BLaER1 treated with 17β-estradiol and CSF1 and Interleukin-3, amounts not matched to agents 10 nM and 100 nM (cell line): ENCODE results near the gene HSPA1A.

Experiments
- H3K27ac ChIP-seq, 11 experiments: shearing (Covaris generic); formaldehyde crosslinking; 2 replicates each; pipeline ENCODE4 v1.8.1; 2022
- H3K27me3 ChIP-seq, 11 experiments: shearing (Covaris generic); formaldehyde crosslinking; 2 replicates each; pipeline ENCODE4 v1.8.1; 2022
- H3K36me3 ChIP-seq, 11 experiments: shearing (Covaris generic); formaldehyde crosslinking; 2 replicates each; pipeline ENCODE4 v1.8.1; 2022
- H3K4me1 ChIP-seq, 10 experiments: shearing (Covaris generic); formaldehyde crosslinking; 2 replicates each; pipeline ENCODE4 v1.8.1; 2022
- H3K4me2 ChIP-seq, 11 experiments: shearing (Covaris generic); formaldehyde crosslinking; 2 replicates each; pipeline ENCODE4 v1.8.1; 2022
- H3K4me3 ChIP-seq, 10 experiments: shearing (Covaris generic); formaldehyde crosslinking; 2 replicates each; pipeline ENCODE4 v1.8.1; 2022
- H3K9ac ChIP-seq, 11 experiments: shearing (Covaris generic); formaldehyde crosslinking; 2 replicates each; pipeline ENCODE4 v1.8.1; 2022
- H3K9me3 ChIP-seq, 11 experiments: shearing (Covaris generic); formaldehyde crosslinking; replicated peaks in 1 of 11; 2 replicates each; pipeline ENCODE4 v1.8.1; 2022
- H4K20me1 ChIP-seq, 11 experiments: shearing (Covaris generic); formaldehyde crosslinking; 2 replicates each; pipeline ENCODE4 v1.8.1; 2022
- Cebpa-rat ChIP-seq, 11 experiments: shearing (Covaris generic); IDR thresholded peaks; 2 replicates each; pipeline ENCODE4 v1.8.1; 2022

Gene HSPA1A

GRCh38 chr6:31815025-31815838 lies at the start of gene HSPA1A, which contains the start of gene HSPA1L:
Gene HSPA1A (plus strand): TSS chr6:31815543. CDS start chr6:31815757, 214 bp downstream.
Gene HSPA1L (minus strand): TSS chr6:31815283. CDS start chr6:31811972, 3,311 bp downstream.
- peak within 1 kb of the TSS; percentile 50 to 67 (median 58) for H3K4me3 ChIP-seq
- peaks cover 0 to 7% (median 0%) of the 10 kb centered on the region in 11 experiments; a peak in 1 of 22 replicates for H4K20me1 ChIP-seq
- H3K27ac ChIP-seq: peak within 1 kb of the TSS; percentile 53 to 75 (median 71)
- peaks cover 36 to 59% (median 52%) of the 10 kb centered on the region in 10 experiments for H3K4me1 ChIP-seq
- H3K9ac ChIP-seq: peak within 1 kb of the TSS; percentile 54 to 78 (median 72)
- peak within 1 kb of the TSS; percentile 76 to 95 (median 89) for H3K4me2 ChIP-seq
- peaks cover 0 to 6% (median 0%) of the 10 kb centered on the region in 11 experiments; a peak in 2 of 22 replicates for H3K9me3 ChIP-seq
- H3K27me3 ChIP-seq: peaks cover 0 to 37% (median 30%) of the 10 kb centered on the region in 11 experiments; a peak in 19 of 22 replicates
- H3K36me3 ChIP-seq: peaks cover 0 to 6% (median 0%) of the 10 kb centered on the region in 11 experiments; a peak in 1 of 22 replicates
- no peak for TF ChIP-seq Cebpa-rat (IDR thresholded peaks at IDR 0.05)

- TF ChIP-seq Cebpa-rat (IDR thresholded peaks at IDR 0.05): no peak
- no peak overlapping the region for H3K9ac ChIP-seq
- no peak overlapping the region for H3K27ac ChIP-seq
- peaks cover 0 to 52% (median 36%) of the 10 kb centered on the region in 11 experiments; a peak in 17 of 22 replicates for H3K36me3 ChIP-seq
- no peaks in the 10 kb centered on the region for H4K20me1 ChIP-seq
- H3K27me3 ChIP-seq: no peaks in the 10 kb centered on the region
- H3K4me1 ChIP-seq: peaks cover 24 to 52% (median 32%) of the 10 kb centered on the region in 10 experiments
- no peak overlapping the region for H3K4me2 ChIP-seq
- H3K9me3 ChIP-seq: no peaks in the 10 kb centered on the region
- H3K4me3 ChIP-seq: no peak overlapping the region
Observed at GRCh38 chr6:31765559-31765909, 49.8 kb upstream of the HSPA1A start.

- Histone ChIP-seq H3K36me3 (peaks cover 0 to 46% (median 30%) of the 10 kb centered on the region in 11 experiments; a peak in 17 of 22 replicates), H3K9ac (no peak overlapping the region), H3K4me2 (no peak overlapping the region), H3K27me3 (no peaks in the 10 kb centered on the region), H3K9me3 (no peaks in the 10 kb centered on the region), H3K27ac (no peak overlapping the region), H4K20me1 (no peaks in the 10 kb centered on the region), H3K4me1 (peaks cover 23 to 52% (median 31%) of the 10 kb centered on the region in 10 experiments), H3K4me3 (no peak overlapping the region)
- TF ChIP-seq Cebpa-rat (IDR thresholded peaks at IDR 0.05): no peak
Observed at GRCh38 chr6:31765910-31766794, 49.2 kb upstream of the HSPA1A start.

- Histone ChIP-seq H3K4me2 (peak overlapping the region in 3 of 11 experiments; percentile 81 to 89 (median 85); a peak in 6 of 22 replicates), H3K27ac (no peak overlapping the region), H3K27me3 (no peaks in the 10 kb centered on the region), H3K4me1 (peaks cover 15 to 54% (median 28%) of the 10 kb centered on the region in 10 experiments), H3K36me3 (peaks cover 0 to 36% (median 20%) of the 10 kb centered on the region in 11 experiments; a peak in 15 of 22 replicates), H3K9me3 (no peaks in the 10 kb centered on the region), H3K9ac (no peak overlapping the region), H4K20me1 (no peaks in the 10 kb centered on the region), H3K4me3 (no peak overlapping the region)
- no peak for TF ChIP-seq Cebpa-rat (IDR thresholded peaks at IDR 0.05)
Observed at GRCh38 chr6:31767096-31767645, 48.2 kb upstream of the HSPA1A start.

- Histone ChIP-seq H3K36me3 (peaks cover 0 to 21% (median 12%) of the 10 kb centered on the region in 11 experiments; a peak in 13 of 22 replicates), H3K9me3 (no peaks in the 10 kb centered on the region), H3K27me3 (no peaks in the 10 kb centered on the region), H3K4me1 (peaks cover 14 to 53% (median 32%) of the 10 kb centered on the region in 10 experiments), H3K27ac (peak overlapping the region in 6 of 11 experiments; percentile 1 to 78 (median 51); a peak in 10 of 22 replicates), H3K9ac (peak overlapping the region in 3 of 11 experiments; percentile 3 to 44 (median 12); a peak in 1 of 22 replicates), H3K4me2 (peak overlapping the region in 7 of 11 experiments; percentile 16 to 89 (median 73); a peak in 10 of 22 replicates), H3K4me3 (no peak overlapping the region), H4K20me1 (no peaks in the 10 kb centered on the region)
- TF ChIP-seq Cebpa-rat (IDR thresholded peaks at IDR 0.05): no peak
Observed at GRCh38 chr6:31768363-31769257, 46.7 kb upstream of the HSPA1A start.

- no peak for TF ChIP-seq Cebpa-rat (IDR thresholded peaks at IDR 0.05)
- no peaks in the 10 kb centered on the region for H3K27me3 ChIP-seq
- H3K27ac ChIP-seq: peak overlapping the region in 1 of 11 experiments; percentile 78; a peak in 2 of 22 replicates
- H3K9ac ChIP-seq: no peak overlapping the region
- no peak overlapping the region for H3K4me3 ChIP-seq
- peak overlapping the region in 4 of 11 experiments; percentile 62 to 89 (median 83); a peak in 8 of 22 replicates for H3K4me2 ChIP-seq
- H3K36me3 ChIP-seq: peaks cover 0 to 9% (median under 1%) of the 10 kb centered on the region in 11 experiments; a peak in 7 of 22 replicates
- peaks cover 20 to 63% (median 38%) of the 10 kb centered on the region in 10 experiments for H3K4me1 ChIP-seq
- no peaks in the 10 kb centered on the region for H4K20me1 ChIP-seq
- H3K9me3 ChIP-seq: no peaks in the 10 kb centered on the region
Observed at GRCh38 chr6:31769684-31770371, 45.5 kb upstream of the HSPA1A start.

GRCh38 chr6:31770860-31771259 lies 44.5 kb upstream of the HSPA1A start:
- H3K9ac ChIP-seq: no peak overlapping the region
- no peak overlapping the region for H3K27ac ChIP-seq
- no peaks in the 10 kb centered on the region for H3K9me3 ChIP-seq
- peaks cover 0 to 6% (median 0%) of the 10 kb centered on the region in 11 experiments; a peak in 3 of 22 replicates for H3K36me3 ChIP-seq
- H4K20me1 ChIP-seq: no peaks in the 10 kb centered on the region
- no peak overlapping the region for H3K4me2 ChIP-seq
- no peak for TF ChIP-seq Cebpa-rat (IDR thresholded peaks at IDR 0.05)
- no peaks in the 10 kb centered on the region for H3K27me3 ChIP-seq
- H3K4me1 ChIP-seq: peaks cover 31 to 73% (median 49%) of the 10 kb centered on the region in 10 experiments
- H3K4me3 ChIP-seq: no peak overlapping the region
